Kidney (tissue), 22 donors: ENCODE data around the gene CYB5R3. TPM values are rescaled to one million over a fixed set of nuclear protein-coding genes. Genes with fewer than 3 reads are reported as not detected.

Experiments used
- DNase-seq, 5 donors: peaks; one replicate each; pipeline ENCODE4 v3.0.0-alpha.2; 2013 to 2020
- FAIRE-seq: peaks from 2 replicates; lab custom pipeline; 2012; peaks lifted over from hg19 to GRCh38; lab: Jason Lieb, UNC
- H3K27ac ChIP-seq, 2 donors: one replicate each; pipeline ENCODE4 v1.7.0; 2013; ENCODE audit warnings: low read depth in 2 of 2, low read length in 2 of 2, inconsistent platforms in 1 of 2
- H3K27me3 ChIP-seq: one replicate; pipeline ENCODE4 v1.7.1; 2013; ENCODE audit warnings: low read length, inconsistent platforms; ENCODE audit not compliant: control insufficient read depth, insufficient read depth
- H3K36me3 ChIP-seq, 3 donors: one replicate each; pipeline versions ENCODE4 v1.7.0 to v1.7.1; 2013; ENCODE audit warnings: low read length in 3 of 3, control low read depth in 1 of 3, inconsistent platforms in 1 of 3; ENCODE audit not compliant: insufficient read depth in 3 of 3, control insufficient read depth in 2 of 3
- H3K4me1 ChIP-seq, 3 donors: one replicate each; pipeline versions ENCODE4 v1.7.0 to v1.7.1; 2013; ENCODE audit warnings: low read length in 3 of 3, inconsistent platforms in 1 of 3, low read depth in 1 of 3; ENCODE audit not compliant: control insufficient read depth in 2 of 3, insufficient read depth in 2 of 3
- H3K4me3 ChIP-seq, 3 donors: one replicate each; pipeline versions ENCODE4 v1.7.0 to v1.8.1; 2013; ENCODE audit warnings: low read length in 3 of 3, control low read depth in 1 of 3, inconsistent platforms in 1 of 3
- H3K9ac ChIP-seq, 3 donors: one replicate each; pipeline versions ENCODE4 v1.7.0 to v1.7.1; 2013; ENCODE audit warnings: low read length in 3 of 3, control low read depth in 1 of 3, inconsistent platforms in 1 of 3
- H3K9me3 ChIP-seq, 3 donors: one replicate each; pipeline versions ENCODE4 v1.7.0 to v1.7.1; 2013; ENCODE audit warnings: low read length in 3 of 3, control low read depth in 1 of 3, inconsistent platforms in 1 of 3; ENCODE audit not compliant: control insufficient read depth in 2 of 3, insufficient read depth in 1 of 3
- CTCF ChIP-seq: IDR thresholded peaks from 3 replicates; pipeline ENCODE4 v1.5.1; 2012; ENCODE audit warnings: mild to moderate bottlenecking, moderate library complexity, borderline replicate concordance; ENCODE audit not compliant: insufficient read depth; ENCODE audit errors: extremely low read depth
- intact Hi-C: fragments of 100-400 bp; cut with DNase I; formaldehyde crosslinking; loops from one replicate; pipeline ENCODE4 v1.11.1; 2022
- long read RNA-seq, 10 donors: library from polyadenylated mRNA in 1 of 10; unstranded in 1 of 10; transcript quantifications; one replicate each; pipeline ENCODE4 v2.0.0 and lab custom pipeline, GENCODE V29; 2021 to 2026
- polyA plus RNA-seq: library from polyadenylated mRNA; stranded (reverse); fragments of 350-450 nt; fragmentation: Illumina TruSeq; extraction: RNeasy Lipid Tissue Mini Kit (QIAGEN cat#74804); gene quantifications from one replicate; pipeline ENCODE4 v1.2.3, GENCODE V29; 2014; ENCODE audit warnings: low read depth, low replicate concordance; ENCODE audit not compliant: insufficient read depth
- total RNA-seq: library from RNA; stranded (reverse); fragmentation: NEBNext Ultra II Directional; extraction: Animal tissue kit (Norgen Biotek cat#: 25700); gene quantifications from one replicate; pipeline ENCODE4 v1.2.1, GENCODE V29; 2021
- donor health status: control.
- donor health status: control.
- donor health status: control.
- donor health status: control.
- donor health status: control.
- donor health status: DM: yes; HTN: yes; CAD: no.
- donor health status: Normal renal cell carcinoma (clear cell type).

CYB5R3 gene
- total RNA-seq (426 TPM), polyA plus RNA-seq (287 TPM)
- long read RNA-seq, donor 1, transcript CYB5R3-204 (8 exons, 1,849 nt) = minor isoform, 11 of 65 reads
- long read RNA-seq, donor 1, transcript CYB5R3-201 (9 exons, 2,124 nt) = major isoform, 46 of 65 reads
- long read RNA-seq, donor 1, partial matches to known transcripts = 0 of 65 reads
- long read RNA-seq, donor 1, other reads (novel, unspliced or antisense) = 6 of 65 reads
- long read RNA-seq, donor 2, transcript CYB5R3-201 (9 exons, 2,124 nt) = major isoform, 48 of 52 reads
- long read RNA-seq, donor 2, partial matches to known transcripts = 0 of 52 reads
- long read RNA-seq, donor 2, other reads (novel, unspliced or antisense) = 0 of 52 reads
- long read RNA-seq, donor 3, transcript CYB5R3-201 (9 exons, 2,124 nt) = major isoform, 63 of 83 reads
- long read RNA-seq, donor 3, transcript CYB5R3-204 (8 exons, 1,849 nt) = minor isoform, 10 of 83 reads
- long read RNA-seq, donor 3, partial matches to known transcripts = 7 of 83 reads
- long read RNA-seq, donor 3, other reads (novel, unspliced or antisense) = 0 of 83 reads
- long read RNA-seq, donor 4, transcript CYB5R3-204 (8 exons, 1,849 nt) = minor isoform, 11 of 72 reads
- long read RNA-seq, donor 4, transcript CYB5R3-201 (9 exons, 2,124 nt) = major isoform, 60 of 72 reads
- long read RNA-seq, donor 4, partial matches to known transcripts = 0 of 72 reads
- long read RNA-seq, donor 4, other reads (novel, unspliced or antisense) = 0 of 72 reads
- long read RNA-seq, donor 5, partial matches to known transcripts = 0 of 3 reads
- long read RNA-seq, donor 5, other reads (novel, unspliced or antisense) = 0 of 3 reads
- long read RNA-seq, donor 6, transcript CYB5R3-201 (9 exons, 2,124 nt) = major isoform, 35 of 37 reads
- long read RNA-seq, donor 6, partial matches to known transcripts = 0 of 37 reads
- long read RNA-seq, donor 6, other reads (novel, unspliced or antisense) = 0 of 37 reads
- long read RNA-seq, donor 7, transcript CYB5R3-204 (8 exons, 1,849 nt) = minor isoform, 27 of 627 reads
- long read RNA-seq, donor 7, transcript CYB5R3-201 (9 exons, 2,124 nt) = major isoform, 408 of 627 reads
- long read RNA-seq, donor 7, transcript CYB5R3-205 (9 exons, 2,153 nt) = minor isoform, 11 of 627 reads
- long read RNA-seq, donor 7, partial matches to known transcripts = 13 of 627 reads
- long read RNA-seq, donor 7, other reads (novel, unspliced or antisense) = 166 of 627 reads
- long read RNA-seq, donor 8, transcript CYB5R3-201 (9 exons, 2,124 nt) = major isoform, 74 of 102 reads
- long read RNA-seq, donor 8, transcript CYB5R3-204 (8 exons, 1,849 nt) = minor isoform, 7 of 102 reads
- long read RNA-seq, donor 8, partial matches to known transcripts = 20 of 102 reads
- long read RNA-seq, donor 8, other reads (novel, unspliced or antisense) = 0 of 102 reads
- long read RNA-seq, donor 9, transcript CYB5R3-201 (9 exons, 2,124 nt) = major isoform, 33 of 39 reads
- long read RNA-seq, donor 9, partial matches to known transcripts = 0 of 39 reads
- long read RNA-seq, donor 9, other reads (novel, unspliced or antisense) = 0 of 39 reads
- long read RNA-seq, donor 10, transcript CYB5R3-201 (9 exons, 2,124 nt) = major isoform, 34 of 48 reads
- long read RNA-seq, donor 10, transcript CYB5R3-204 (8 exons, 1,849 nt) = minor isoform, 6 of 48 reads
- long read RNA-seq, donor 10, partial matches to known transcripts = 0 of 48 reads
- long read RNA-seq, donor 10, other reads (novel, unspliced or antisense) = 5 of 48 reads

DNA sequence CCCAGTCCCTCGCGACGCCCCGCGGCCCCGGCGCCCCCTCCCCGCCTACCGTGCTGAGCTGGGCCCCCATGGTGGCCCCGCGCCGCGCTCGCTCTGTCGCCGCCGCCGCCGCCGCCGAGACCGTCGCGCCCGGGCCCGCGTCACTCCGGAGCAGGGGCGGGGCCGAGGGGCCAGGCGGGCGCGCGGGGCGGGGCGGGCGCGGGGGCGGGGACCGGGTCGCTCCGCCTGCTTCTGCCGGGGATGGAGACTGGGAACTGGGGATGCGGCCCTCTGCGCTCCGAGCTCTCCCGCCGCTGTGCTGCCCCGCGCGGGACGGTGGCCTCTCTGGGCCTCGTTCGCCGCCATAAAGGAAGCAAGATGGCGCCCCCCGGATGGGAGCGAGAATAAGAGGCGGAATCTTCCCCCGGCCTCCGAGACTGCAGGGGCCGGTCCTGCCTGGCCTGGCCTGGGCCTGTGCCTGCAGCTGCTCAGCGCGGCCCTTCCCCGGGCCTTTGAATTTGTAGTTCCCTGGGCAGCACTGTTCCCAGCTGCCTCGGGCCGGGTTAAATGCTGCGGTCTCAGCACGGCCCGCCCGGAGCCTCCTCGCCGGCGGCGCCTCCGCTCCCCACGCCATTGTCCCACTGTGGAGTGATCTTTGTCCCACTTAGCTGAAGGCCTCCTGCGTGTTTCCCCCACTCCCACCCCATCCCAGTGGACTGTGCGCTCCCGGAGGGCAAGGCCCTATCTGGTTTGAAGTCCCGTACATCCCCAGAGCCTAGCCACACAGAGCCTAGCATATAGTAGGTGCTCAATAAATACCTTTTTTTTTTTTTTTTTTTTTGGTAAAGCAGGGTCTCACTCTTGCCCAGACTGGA lies at the start of gene CYB5R3:
CYB5R3 (minus strand) TSS at position 147 of the 854 bp plus-strand sequence; CDS start at position 70, 77 bp downstream.
- intact Hi-C loops = no loop called here
- FAIRE-seq (no peak), DNase-seq (peak; percentile 89 to 94 (median 92))
- Histone ChIP-seq H3K9me3 (no peaks in the 10 kb centered on the region), H3K9ac (peak within 1 kb of the TSS; percentile 80 to 99 (median 98)), H3K4me3 (peak within 1 kb of the TSS; percentile 66 to 100 (median 97)), H3K27ac (peak within 1 kb of the TSS; percentile 81 to 92), H3K27me3 (no peaks in the 10 kb centered on the region), H3K4me1 (peaks cover 3 to 38% (median 38%) of the 10 kb centered on the region in 3 donors), H3K36me3 (no peaks in the 10 kb centered on the region)
- no peak for TF ChIP-seq CTCF

DNA sequence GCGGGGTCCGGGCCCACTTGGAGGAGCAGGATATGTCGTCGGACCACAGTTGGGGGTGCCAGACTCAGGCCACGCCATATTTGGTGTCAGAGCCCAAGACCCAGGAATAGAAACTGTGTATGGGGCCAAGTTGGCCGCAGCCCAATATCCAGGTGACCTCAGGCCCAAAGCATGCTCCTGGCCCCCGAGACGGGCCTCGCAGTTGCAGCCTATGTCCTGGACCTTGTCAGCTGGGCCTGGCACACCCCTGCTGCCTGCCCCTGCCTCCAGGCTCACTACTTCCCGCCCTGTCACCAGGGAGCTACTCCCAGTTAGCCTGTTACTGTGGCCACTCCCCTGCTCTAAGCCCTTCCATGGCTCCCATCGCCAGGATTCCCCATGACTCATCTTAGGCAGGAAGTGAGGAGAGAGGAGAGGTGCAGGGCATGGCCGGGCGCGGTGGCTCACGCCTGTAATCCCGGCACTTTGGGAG lies 48.4 kb upstream of the CYB5R3 start:
- H3K36me3 ChIP-seq = peaks cover 0 to 5% (median 0%) of the 10 kb centered on the region in 3 donors
- no peak overlapping the region for H3K4me3 ChIP-seq
- FAIRE-seq = no peak
- H3K4me1 ChIP-seq = peaks cover 0 to 19% (median 8%) of the 10 kb centered on the region in 3 donors
- no peaks in the 10 kb centered on the region for H3K27me3 ChIP-seq
- DNase-seq = peak in 1 of 5 donors; percentile 93
- intact Hi-C loops = no loop called here
- H3K9ac ChIP-seq = no peak overlapping the region
- peak overlapping the region; percentile 6 to 34 for H3K27ac ChIP-seq
- no peaks in the 10 kb centered on the region for H3K9me3 ChIP-seq
- no peak for TF ChIP-seq CTCF
